Astrocyte (in vitro differentiated cells and primary cell): ENCODE results near the gene TFIP11.

Experiments used
- CTCF ChIP-seq: IDR thresholded peaks from 2 replicates; pipeline ENCODE4 v1.5.1; 2011; ENCODE audit warnings: low read depth, mild to moderate bottlenecking, inconsistent platforms, low read length, moderate library complexity; ENCODE audit not compliant: insufficient read depth
- EZH2 ChIP-seq: IDR thresholded peaks from 2 replicates; pipeline ENCODE4 v1.6.1; 2012; ENCODE audit warnings: mild to moderate bottlenecking, low read length, inconsistent platforms; ENCODE audit not compliant: insufficient read depth

DNA sequence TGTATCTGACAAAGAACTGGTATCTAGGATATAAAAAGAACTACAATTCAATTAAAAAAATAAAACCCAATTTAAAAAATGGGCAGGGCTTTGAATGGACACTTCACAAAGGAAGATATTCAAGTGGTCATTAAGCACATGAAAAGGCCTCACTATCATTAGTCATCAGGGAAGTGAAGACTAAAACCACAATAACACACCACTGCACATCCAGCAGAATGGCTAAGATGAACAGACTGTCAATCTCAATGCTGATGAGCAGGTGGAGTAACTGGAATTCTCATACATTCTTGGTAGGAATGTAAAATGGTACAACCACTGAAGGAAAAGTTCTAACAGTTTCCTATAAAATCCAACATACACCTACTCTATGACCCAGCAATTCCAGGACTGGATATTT, 37.6 kb downstream of the TFIP11 start:
- TF ChIP-seq CTCF: no peak
- TF ChIP-seq EZH2: no peak
